Esophagus squamous epithelium (tissue), 5 donors: ENCODE measurements around the gene DOK4. TPM values are rescaled to one million over a fixed set of nuclear protein-coding genes. Genes with fewer than 3 reads are reported as not detected.

ENCODE experiments used
- DNase-seq: peaks from one replicate; lab custom pipeline; 2025; lab: John Stamatoyannopoulos, UW
- H3K27ac ChIP-seq, 4 donors: fragments of 200-600 bp; sonication (generic); one replicate each; pipeline ENCODE4 v1.5.1; 2016 to 2019; ENCODE audit warnings: mild to moderate bottlenecking in 1 of 4
- H3K27me3 ChIP-seq, 4 donors: fragments of 200-600 bp; sonication (generic); 1 replicate in 3 of 4; 2 replicates in 1 of 4; pipeline versions ENCODE4 v1.5.1 to v1.6.0; 2017 to 2021; ENCODE audit warnings: antibody characterized with exemption in 1 of 4
- H3K36me3 ChIP-seq, 3 donors: fragments of 200-600 bp; sonication (generic); one replicate each; pipeline ENCODE4 v1.5.1; 2016 to 2019
- H3K4me1 ChIP-seq, 3 donors: fragments of 200-600 bp; sonication (generic); one replicate each; pipeline ENCODE4 v1.5.1; 2017 to 2019
- H3K4me3 ChIP-seq, 4 donors: fragments of 200-600 bp; sonication (generic); 1 replicate in 3 of 4; 2 replicates in 1 of 4; pipeline ENCODE4 v1.5.1; 2016 to 2019; ENCODE audit warnings: mild to moderate bottlenecking in 2 of 4, moderate library complexity in 1 of 4
- H3K9me3 ChIP-seq, 3 donors: fragments of 200-600 bp; sonication (generic); one replicate each; pipeline ENCODE4 v1.5.1; 2016 to 2019
- CTCF ChIP-seq, 6 experiments: fragments of 450-650 bp in 4 of 6; fragments of 200-600 bp in 2 of 6; sonication (generic) in 2 of 6; IDR thresholded peaks; one replicate each; pipeline ENCODE4 v1.5.1; 2016 to 2019; ENCODE audit warnings: antibody characterized with exemption in 6 of 6, mild to moderate bottlenecking in 4 of 6, moderate library complexity in 4 of 6
- POLR2A ChIP-seq, 4 donors: fragments of 450-650 bp; IDR thresholded peaks; one replicate each; pipeline ENCODE4 v1.6.1; 2017; ENCODE audit warnings: antibody characterized with exemption in 4 of 4, mild to moderate bottlenecking in 4 of 4, moderate library complexity in 3 of 4
- WGBS, 2 donors: methylation state at CpG; one replicate each; pipeline ENCODE4 v1.1.5; 2018; 5-methylcytosine and 5-hydroxymethylcytosine counted together
- intact Hi-C: fragments of 100-400 bp; cut with DNase I; formaldehyde crosslinking; loops from one replicate; pipeline ENCODE4 v1.15.0; 2022
- total RNA-seq, 4 donors: library from RNA; depleted of rRNA; stranded (reverse); fragments of >200 nt; gene quantifications; one replicate each; pipeline ENCODE4 v1.1.0, GENCODE V29; 2016
- donor health status: DM: yes; HTN: yes; CAD: no.

DOK4 gene
- total RNA-seq: 10 to 100 TPM; 20.7 to 42.7 (median 28.8) TPM

- Histone ChIP-seq H3K4me1 (peaks cover 20 to 34% (median 25%) of the 10 kb centered on the region in 3 donors), H3K27me3 (no peaks in the 10 kb centered on the region), H3K36me3 (no peaks in the 10 kb centered on the region), H3K4me3 (peak within 1 kb of the TSS; percentile 78 to 90 (median 82)), H3K9me3 (no peaks in the 10 kb centered on the region), H3K27ac (peak within 1 kb of the TSS; percentile 81 to 93 (median 90))
- intact Hi-C loops: no loop called here
- no peak for DNase-seq
- TF ChIP-seq POLR2A (IDR thresholded peaks at IDR 0.05): peak in 2 of 4 donors; percentile 29 to 37
- no peak for TF ChIP-seq CTCF (IDR thresholded peaks at IDR 0.05)
- 6% methylated on average over 7 to 11 of the region's 73 CpGs for WGBS, 2 donors
Observed at GRCh38 chr16:57485916-57486857, at the start of gene DOK4. Gene DOK4 (minus strand): TSS chr16:57486493. CDS start chr16:57479507, 6,986 bp downstream.

- Histone ChIP-seq H3K4me3 (peak overlapping the region; percentile 83 to 99 (median 92)), H3K36me3 (no peaks in the 10 kb centered on the region), H3K4me1 (peaks cover 47 to 75% (median 49%) of the 10 kb centered on the region in 3 donors), H3K27ac (peak overlapping the region; percentile 87 to 96 (median 91)), H3K9me3 (no peaks in the 10 kb centered on the region), H3K27me3 (no peaks in the 10 kb centered on the region)
- DNase-seq: no peak
- intact Hi-C loops: no loop called here
- whole genome bisulfite sequencing, 2 donors: 0% methylated on average over 1 of the region's 50 CpGs; no CpG with 5 or more reads in 1 of the 2 donors
- TF ChIP-seq CTCF (IDR thresholded peaks at IDR 0.05) (peak in 1 of 6 experiments; percentile 12), POLR2A (IDR thresholded peaks at IDR 0.05) (no peak)
Observed at GRCh38 chr16:57535680-57536305, 49.5 kb upstream of the DOK4 start.

- H3K4me3 ChIP-seq: peak overlapping the region; percentile 83 to 99 (median 92)
- H3K27me3 ChIP-seq: no peaks in the 10 kb centered on the region
- H3K4me1 ChIP-seq: peaks cover 47 to 76% (median 57%) of the 10 kb centered on the region in 3 donors
- no peaks in the 10 kb centered on the region for H3K9me3 ChIP-seq
- TF ChIP-seq POLR2A (IDR thresholded peaks at IDR 0.05) (no peak), CTCF (IDR thresholded peaks at IDR 0.05) (no peak)
- H3K27ac ChIP-seq: peak overlapping the region; percentile 87 to 96 (median 91)
- intact Hi-C loops: no loop called here
- H3K36me3 ChIP-seq: no peaks in the 10 kb centered on the region
- 28 to 68% methylated on average over 3 to 5 of the region's 13 CpGs for WGBS, 2 donors
- DNase-seq: no peak
Observed at GRCh38 chr16:57534881-57535658, 48.8 kb upstream of the DOK4 start.

- DNase-seq: no peak
- Histone ChIP-seq H3K9me3 (no peaks in the 10 kb centered on the region), H3K4me1 (peaks cover 47 to 83% (median 63%) of the 10 kb centered on the region in 3 donors), H3K27ac (peak overlapping the region; percentile 19 to 96 (median 91)), H3K36me3 (no peaks in the 10 kb centered on the region), H3K27me3 (no peaks in the 10 kb centered on the region), H3K4me3 (peak overlapping the region in 1 of 4 donors; percentile 6)
- TF ChIP-seq POLR2A (IDR thresholded peaks at IDR 0.05) (no peak), CTCF (IDR thresholded peaks at IDR 0.05) (no peak)
- 67 to 100% methylated on average over 1 to 6 of the region's 7 CpGs for WGBS, 2 donors
- intact Hi-C loops: no loop called here
Observed at GRCh38 chr16:57534337-57534880, 48.1 kb upstream of the DOK4 start.
